Smooth muscle cell (in vitro differentiated cells): ENCODE measurements around the gene LRCOL1. TPM values are rescaled to one million over a fixed set of nuclear protein-coding genes. Genes with fewer than 3 reads are reported as not detected.
A peak's percentile ranks its signal among the peaks of the same experiment; 100 is the strongest.

ENCODE experiments used
- DNase-seq: peaks from one replicate; lab custom pipeline; 2025; ENCODE audit not compliant: unreplicated experiment; lab: John Stamatoyannopoulos, UW
- H2AFZ ChIP-seq: fragments of 200-600 bp; sonication (generic); 2 replicates; pipeline ENCODE4 v1.6.0; 2016; ENCODE audit warnings: antibody characterized with exemption, low read depth, mild to moderate bottlenecking
- H3F3A ChIP-seq: fragments of 200-600 bp; sonication (generic); 2 replicates; pipeline ENCODE4 v1.6.0; 2017; ENCODE audit warnings: antibody characterized with exemption, low read depth
- H3K27ac ChIP-seq: fragments of 200-600 bp; sonication (generic); 2 replicates; pipeline ENCODE4 v1.5.1; 2016; ENCODE audit warnings: low read depth, mild to moderate bottlenecking
- H3K27me3 ChIP-seq: fragments of 200-600 bp; sonication (generic); 2 replicates; pipeline ENCODE4 v1.6.1; 2016; ENCODE audit warnings: low read depth, mild to moderate bottlenecking
- H3K36me3 ChIP-seq: fragments of 200-600 bp; sonication (generic); 2 replicates; pipeline ENCODE4 v1.5.1; 2016; ENCODE audit warnings: low read depth
- H3K4me1 ChIP-seq: fragments of 200-600 bp; sonication (generic); 2 replicates; pipeline ENCODE4 v1.5.1; 2016; ENCODE audit warnings: low read depth
- H3K4me2 ChIP-seq: fragments of 200-600 bp; sonication (generic); 2 replicates; pipeline ENCODE4 v1.6.0; 2016; ENCODE audit warnings: mild to moderate bottlenecking
- H3K4me3 ChIP-seq: fragments of 200-600 bp; sonication (generic); 2 replicates; pipeline ENCODE4 v1.5.1; 2016; ENCODE audit warnings: mild to moderate bottlenecking
- H3K79me2 ChIP-seq: fragments of 200-600 bp; sonication (generic); 2 replicates; pipeline ENCODE4 v1.6.0; 2016; ENCODE audit warnings: low read depth, mild to moderate bottlenecking
- H3K9ac ChIP-seq: fragments of 200-600 bp; sonication (generic); 2 replicates; pipeline ENCODE4 v1.6.0; 2016; ENCODE audit warnings: low read depth
- H3K9me3 ChIP-seq: fragments of 200-600 bp; sonication (generic); replicated peaks from 2 replicates; pipeline ENCODE4 v1.5.1; 2016; ENCODE audit warnings: low read depth
- H4K20me1 ChIP-seq: fragments of 200-600 bp; sonication (generic); 2 replicates; pipeline ENCODE4 v1.6.0; 2016; ENCODE audit warnings: low read depth
- WGBS: methylation state at CpG from one replicate; pipeline ENCODE4 v1.1.7; 2016; ENCODE audit warnings: low lambda C conversion rate; 5-methylcytosine and 5-hydroxymethylcytosine counted together
- polyA plus RNA-seq: library from polyadenylated mRNA; unstranded; fragments of >200 nt; fragmentation: Nextera tagmentation; extraction: Ambion mirVana; gene quantifications from 2 replicates; pipeline ENCODE4 v1.2.1, GENCODE V29; 2016
- total RNA-seq: library from RNA; depleted of rRNA; stranded (reverse); fragments of >200 nt; gene quantifications from 2 replicates; pipeline ENCODE4 v1.2.3, GENCODE V29; 2014
- TF ChIP-seq, protein P1 (sequence below): fragments of 200-600 bp; sonication (generic); IDR thresholded peaks from 2 replicates; pipeline ENCODE4 v1.5.1; 2017; ENCODE audit warnings: borderline replicate concordance, mild to moderate bottlenecking, antibody characterized with exemption; ENCODE audit not compliant: insufficient read depth, poor library complexity, severe bottlenecking

Gene LRCOL1
- total and polyA plus RNA-seq, 2 experiments from 2014 or later, result not detected

- H3F3A ChIP-seq, result no peaks in the 10 kb centered on the region
- H3K4me2 ChIP-seq, result no peak overlapping the region
- WGBS, result 88% methylated on average over 4 of the region's 4 CpGs
- no peak for DNase-seq
- peaks cover 6% of the 10 kb centered on the region for H3K9me3 ChIP-seq
- H3K9ac ChIP-seq, result no peak overlapping the region
- H3K27me3 ChIP-seq, result peaks cover 68% of the 10 kb centered on the region
- H2AFZ ChIP-seq, result no peak overlapping the region
- H3K4me1 ChIP-seq, result peaks cover 3% of the 10 kb centered on the region
- H3K79me2 ChIP-seq, result no peaks in the 10 kb centered on the region
- no peaks in the 10 kb centered on the region for H4K20me1 ChIP-seq
- no peaks in the 10 kb centered on the region for H3K36me3 ChIP-seq
- TF ChIP-seq, protein P1, sequence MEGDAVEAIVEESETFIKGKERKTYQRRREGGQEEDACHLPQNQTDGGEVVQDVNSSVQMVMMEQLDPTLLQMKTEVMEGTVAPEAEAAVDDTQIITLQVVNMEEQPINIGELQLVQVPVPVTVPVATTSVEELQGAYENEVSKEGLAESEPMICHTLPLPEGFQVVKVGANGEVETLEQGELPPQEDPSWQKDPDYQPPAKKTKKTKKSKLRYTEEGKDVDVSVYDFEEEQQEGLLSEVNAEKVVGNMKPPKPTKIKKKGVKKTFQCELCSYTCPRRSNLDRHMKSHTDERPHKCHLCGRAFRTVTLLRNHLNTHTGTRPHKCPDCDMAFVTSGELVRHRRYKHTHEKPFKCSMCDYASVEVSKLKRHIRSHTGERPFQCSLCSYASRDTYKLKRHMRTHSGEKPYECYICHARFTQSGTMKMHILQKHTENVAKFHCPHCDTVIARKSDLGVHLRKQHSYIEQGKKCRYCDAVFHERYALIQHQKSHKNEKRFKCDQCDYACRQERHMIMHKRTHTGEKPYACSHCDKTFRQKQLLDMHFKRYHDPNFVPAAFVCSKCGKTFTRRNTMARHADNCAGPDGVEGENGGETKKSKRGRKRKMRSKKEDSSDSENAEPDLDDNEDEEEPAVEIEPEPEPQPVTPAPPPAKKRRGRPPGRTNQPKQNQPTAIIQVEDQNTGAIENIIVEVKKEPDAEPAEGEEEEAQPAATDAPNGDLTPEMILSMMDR, result no peak
- H3K27ac ChIP-seq, result no peak overlapping the region
- H3K4me3 ChIP-seq, result no peak overlapping the region
Observed at GRCh38 chr12:132617135-132617701, 6.8 kb upstream of the LRCOL1 start.

- Histone ChIP-seq H3K27ac (no peak overlapping the region), H4K20me1 (no peaks in the 10 kb centered on the region), H3K27me3 (peaks cover 67% of the 10 kb centered on the region), H3K9me3 (peaks cover 6% of the 10 kb centered on the region), H3K36me3 (no peaks in the 10 kb centered on the region), H3K9ac (no peak overlapping the region), H3K4me3 (no peak overlapping the region), H3K79me2 (no peaks in the 10 kb centered on the region), H3K4me2 (no peak overlapping the region), H3F3A (no peaks in the 10 kb centered on the region), H3K4me1 (peaks cover 3% of the 10 kb centered on the region), H2AFZ (no peak overlapping the region)
- no peak for DNase-seq
- WGBS, result 81% methylated on average over 16 of the region's 16 CpGs
- TF ChIP-seq, protein P1, result no peak
Observed at GRCh38 chr12:132615579-132616038, 5.2 kb upstream of the LRCOL1 start.

DNA sequence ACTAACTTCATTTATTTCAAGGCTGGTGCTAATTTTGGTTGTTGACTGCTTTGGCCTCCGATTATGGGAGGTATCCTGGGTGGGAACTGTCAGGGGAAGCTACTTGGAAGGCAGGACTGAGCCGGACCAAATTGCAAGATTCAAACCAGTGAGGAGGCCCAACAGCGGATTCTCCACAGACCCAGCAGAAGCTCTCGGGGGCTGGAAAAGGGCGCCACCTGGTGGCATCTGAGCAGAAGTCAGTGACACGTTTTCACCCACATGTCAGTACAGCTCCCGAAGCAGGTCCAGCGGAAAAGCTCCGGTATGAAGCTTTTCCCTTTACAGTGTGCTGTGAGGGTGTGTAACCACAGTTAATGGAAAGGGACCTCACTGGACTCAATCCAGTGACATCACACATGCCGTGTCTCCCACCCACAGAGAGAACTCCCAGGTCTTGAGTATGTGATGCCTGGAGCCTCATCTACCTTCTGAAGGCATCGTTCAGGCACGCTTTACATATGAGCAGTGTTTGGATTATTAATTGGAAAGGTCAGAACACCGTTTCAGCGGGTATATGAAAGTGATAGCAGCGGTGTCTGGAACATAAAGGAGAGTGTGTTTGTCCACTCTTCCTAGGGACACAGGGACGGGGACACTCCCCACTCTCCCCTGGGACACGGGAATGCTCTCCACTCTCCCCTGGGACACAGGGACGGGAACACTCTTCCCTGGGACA, 4.6 kb upstream of the LRCOL1 start:
- no peak overlapping the region for H3K4me2 ChIP-seq
- DNase-seq, result peak; percentile 43
- H3K4me3 ChIP-seq, result no peak overlapping the region
- H4K20me1 ChIP-seq, result no peaks in the 10 kb centered on the region
- H3K36me3 ChIP-seq, result no peaks in the 10 kb centered on the region
- H3K9me3 ChIP-seq, result peaks cover 6% of the 10 kb centered on the region
- H3F3A ChIP-seq, result no peaks in the 10 kb centered on the region
- no peak overlapping the region for H3K9ac ChIP-seq
- no peak overlapping the region for H3K27ac ChIP-seq
- TF ChIP-seq, protein P1, result peak; percentile 88
- H3K4me1 ChIP-seq, result peaks cover 3% of the 10 kb centered on the region
- H3K27me3 ChIP-seq, result peaks cover 63% of the 10 kb centered on the region
- no peaks in the 10 kb centered on the region for H3K79me2 ChIP-seq
- 33% methylated on average over 18 of the region's 18 CpGs for WGBS
- no peak overlapping the region for H2AFZ ChIP-seq

GRCh38 chr12:132614029-132614428, 3.6 kb upstream of the LRCOL1 start:
- Histone ChIP-seq H3K9me3 (peaks cover 6% of the 10 kb centered on the region), H3K4me3 (no peak overlapping the region), H2AFZ (no peak overlapping the region), H3K27me3 (peaks cover 60% of the 10 kb centered on the region), H4K20me1 (no peaks in the 10 kb centered on the region), H3K4me2 (no peak overlapping the region), H3K79me2 (no peaks in the 10 kb centered on the region), H3F3A (no peaks in the 10 kb centered on the region), H3K9ac (no peak overlapping the region), H3K27ac (no peak overlapping the region), H3K4me1 (peaks cover 3% of the 10 kb centered on the region), H3K36me3 (no peaks in the 10 kb centered on the region)
- 69% methylated on average over 5 of the region's 5 CpGs for WGBS
- TF ChIP-seq, protein P1, result no peak
- DNase-seq, result no peak
